CD14-positive monocyte (primary cell): ENCODE results near the gene MTCH1. TPM values are rescaled to one million over a fixed set of nuclear protein-coding genes. Genes with fewer than 3 reads are reported as not detected.

Experiments used
- DNase-seq, 3 donors: peaks; one replicate each; pipeline ENCODE4 v3.0.0-alpha.2; 2011 to 2022
- H2AFZ ChIP-seq: 2 replicates; pipeline ENCODE4 v1.6.0; 2012; ENCODE audit warnings: mild to moderate bottlenecking, low read depth, low read length, inconsistent platforms; ENCODE audit not compliant: insufficient read depth, poor library complexity, severe bottlenecking
- H3K27ac ChIP-seq, 2 donors: 1 replicate in 1 of 2; 2 replicates in 1 of 2; pipeline ENCODE4 v1.5.1; 2012 to 2013; ENCODE audit warnings: low read length in 2 of 2, control low read depth in 1 of 2, inconsistent platforms in 1 of 2, low read depth in 1 of 2, mild to moderate bottlenecking in 1 of 2
- H3K27me3 ChIP-seq, 2 donors: one replicate each; pipeline versions ENCODE4 v1.6.0 to v1.6.1; 2011 to 2013; ENCODE audit warnings: low read length in 2 of 2; ENCODE audit not compliant: control insufficient read depth in 2 of 2, insufficient read depth in 2 of 2
- H3K36me3 ChIP-seq, 2 donors: replicated peaks in 1 of 2; 1 replicate in 1 of 2; 2 replicates in 1 of 2; pipeline versions ENCODE4 v1.5.1 to v1.6.1; 2012 to 2013; ENCODE audit warnings: low read length in 2 of 2, control low read depth in 1 of 2, inconsistent platforms in 1 of 2, mild to moderate bottlenecking in 1 of 2; ENCODE audit not compliant: insufficient read depth in 2 of 2, control insufficient read depth in 1 of 2
- H3K4me1 ChIP-seq, 2 donors: 1 replicate in 1 of 2; 2 replicates in 1 of 2; pipeline versions ENCODE4 v1.5.1 to v1.6.1; 2012 to 2013; ENCODE audit warnings: low read length in 2 of 2, control low read depth in 1 of 2, inconsistent platforms in 1 of 2, mild to moderate bottlenecking in 1 of 2, moderate library complexity in 1 of 2; ENCODE audit not compliant: insufficient read depth in 2 of 2, control insufficient read depth in 1 of 2
- H3K4me2 ChIP-seq: replicated peaks from 2 replicates; pipeline ENCODE3; 2012; ENCODE audit warnings: low read length, moderate library complexity, mild to moderate bottlenecking; ENCODE audit not compliant: poor library complexity, severe bottlenecking; ENCODE audit errors: extremely low read depth
- H3K4me3 ChIP-seq, 3 experiments: fragments of 200-600 bp in 1 of 3; sonication (generic) in 1 of 3; replicated peaks in 1 of 3; 1 replicate in 2 of 3; 2 replicates in 1 of 3; pipeline ENCODE4 v1.5.1; 2011 to 2013; ENCODE audit warnings: low read length in 3 of 3, mild to moderate bottlenecking in 3 of 3, control low read depth in 2 of 3, low read depth in 2 of 3, inconsistent platforms in 1 of 3, moderate library complexity in 1 of 3
- H3K79me2 ChIP-seq: 2 replicates; pipeline ENCODE4 v1.6.0; 2012; ENCODE audit warnings: mild to moderate bottlenecking, control low read depth, inconsistent platforms, low read length, moderate library complexity; ENCODE audit not compliant: insufficient read depth
- H3K9ac ChIP-seq: 2 replicates; pipeline ENCODE4 v1.6.0; 2017; ENCODE audit warnings: low read length, mild to moderate bottlenecking; ENCODE audit not compliant: insufficient read depth, poor library complexity, severe bottlenecking
- H3K9me3 ChIP-seq, 2 donors: replicated peaks in 1 of 2; 1 replicate in 1 of 2; 2 replicates in 1 of 2; pipeline versions ENCODE4 v1.5.1 to v1.6.1; 2012 to 2013; ENCODE audit warnings: low read length in 2 of 2, control low read depth in 1 of 2; ENCODE audit not compliant: control insufficient read depth in 1 of 2, insufficient read depth in 1 of 2
- H4K20me1 ChIP-seq: 2 replicates; pipeline ENCODE4 v1.6.0; 2012; ENCODE audit warnings: mild to moderate bottlenecking, low read length, control low read depth, moderate library complexity; ENCODE audit not compliant: insufficient read depth
- H3K27ac Mint-ChIP-seq, 7 donors: one replicate each; pipeline ENCODE4 v1.8.0; 2020; ENCODE audit warnings: mild to moderate bottlenecking in 7 of 7, mixed read lengths in 7 of 7, moderate library complexity in 6 of 7, inconsistent platforms in 2 of 7
- H3K27me3 Mint-ChIP-seq, 3 donors: one replicate each; pipeline ENCODE4 v1.8.0; 2021 to 2022; ENCODE audit warnings: low read depth in 3 of 3, mild to moderate bottlenecking in 3 of 3, mixed read lengths in 3 of 3, moderate library complexity in 3 of 3, inconsistent platforms in 1 of 3
- H3K36me3 Mint-ChIP-seq, 2 donors: one replicate each; pipeline ENCODE4 v1.8.0; 2020; ENCODE audit warnings: mixed read lengths in 2 of 2, inconsistent platforms in 1 of 2, mild to moderate bottlenecking in 1 of 2
- H3K4me1 Mint-ChIP-seq: one replicate; pipeline ENCODE4 v1.8.0; 2020; ENCODE audit warnings: mild to moderate bottlenecking, mixed read lengths
- H3K4me3 Mint-ChIP-seq, 2 donors: one replicate each; pipeline ENCODE4 v1.8.0; 2020; ENCODE audit warnings: mild to moderate bottlenecking in 2 of 2, mixed read lengths in 2 of 2, moderate library complexity in 1 of 2
- H3K9me3 Mint-ChIP-seq, 7 donors: one replicate each; pipeline ENCODE4 v1.8.0; 2020 to 2022; ENCODE audit warnings: mixed read lengths in 7 of 7, mild to moderate bottlenecking in 6 of 7, moderate library complexity in 6 of 7, inconsistent platforms in 2 of 7
- WGBS: methylation state at CpG from one replicate; pipeline ENCODE4 v1.1.5; 2013; ENCODE audit warnings: missing lambda C conversion rate; ENCODE audit not compliant: insufficient coverage; 5-methylcytosine and 5-hydroxymethylcytosine counted together
- intact Hi-C, 2 donors: fragments of 100-400 bp; cut with micrococcal nuclease; formaldehyde crosslinking; loops; one replicate each; pipeline versions ENCODE4 v1.15.0 to v1.15.1; 2023
- polyA plus RNA-seq, 3 donors: library from polyadenylated mRNA; depleted of rRNA in 1 of 3; unstranded in 2 of 3; stranded (reverse) in 1 of 3; fragments of 300-500 nt in 2 of 3; fragments of >200 nt in 1 of 3; fragmentation: Illumina TruSeq in 2 of 3; gene quantifications; 1 replicate in 2 of 3; 2 replicates in 1 of 3; pipeline ENCODE4 v1.2.3, GENCODE V29; 2012 to 2021
- TF ChIP-seq, protein P1 (sequence below): fragments of 200-600 bp; IDR thresholded peaks from one replicate; pipeline ENCODE4 v1.8.0; 2022; ENCODE audit warnings: antibody characterized with exemption, mild to moderate bottlenecking

The MTCH1 gene
- polyA plus RNA-seq, 3 donors, result 111 to 118 (median 111) TPM

DNA sequence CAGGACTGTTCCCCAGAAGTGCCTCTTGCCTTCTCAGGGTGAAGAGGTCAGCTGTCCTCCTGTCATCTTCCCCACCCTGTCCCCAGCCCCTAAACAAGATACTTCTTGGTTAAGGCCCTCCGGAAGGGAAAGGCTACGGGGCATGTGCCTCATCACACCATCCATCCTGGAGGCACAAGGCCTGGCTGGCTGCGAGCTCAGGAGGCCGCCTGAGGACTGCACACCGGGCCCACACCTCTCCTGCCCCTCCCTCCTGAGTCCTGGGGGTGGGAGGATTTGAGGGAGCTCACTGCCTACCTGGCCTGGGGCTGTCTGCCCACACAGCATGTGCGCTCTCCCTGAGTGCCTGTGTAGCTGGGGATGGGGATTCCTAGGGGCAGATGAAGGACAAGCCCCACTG is 21.6 kb downstream of the MTCH1 start:
- H3K27ac ChIP-seq, result no peak overlapping the region
- peaks cover 27 to 28% of the 10 kb centered on the region in 2 donors for H3K36me3 Mint-ChIP-seq
- no peak overlapping the region for H3K9ac ChIP-seq
- intact Hi-C loops, result loop anchor here (5.0 to 10.0 kb wide), 2 partner anchors 50 to 278 kb away; no protein-coding TSS in a partner anchor
- H3K9me3 ChIP-seq, result no peaks in the 10 kb centered on the region
- H3K27me3 ChIP-seq, result peaks cover 0 to 9% of the 10 kb centered on the region in 2 donors
- no peak overlapping the region for H3K4me3 Mint-ChIP-seq
- no peak for DNase-seq
- H2AFZ ChIP-seq, result peak overlapping the region; percentile 62
- peaks cover 25% of the 10 kb centered on the region in 2 donors for H3K36me3 ChIP-seq
- H3K4me1 ChIP-seq, result peaks cover 10 to 16% of the 10 kb centered on the region in 2 donors
- H3K4me3 ChIP-seq, result no peak overlapping the region
- 100% methylated on average over 1 of the region's 6 CpGs for WGBS
- peaks cover 11% of the 10 kb centered on the region for H4K20me1 ChIP-seq
- peak overlapping the region in 6 of 7 donors; percentile 71 to 94 (median 81) for H3K27ac Mint-ChIP-seq
- no peaks in the 10 kb centered on the region for H3K79me2 ChIP-seq
- peaks cover 18 to 19% (median 19%) of the 10 kb centered on the region in 3 donors for H3K27me3 Mint-ChIP-seq
- no peak overlapping the region for H3K4me2 ChIP-seq
- TF ChIP-seq, protein P1, sequence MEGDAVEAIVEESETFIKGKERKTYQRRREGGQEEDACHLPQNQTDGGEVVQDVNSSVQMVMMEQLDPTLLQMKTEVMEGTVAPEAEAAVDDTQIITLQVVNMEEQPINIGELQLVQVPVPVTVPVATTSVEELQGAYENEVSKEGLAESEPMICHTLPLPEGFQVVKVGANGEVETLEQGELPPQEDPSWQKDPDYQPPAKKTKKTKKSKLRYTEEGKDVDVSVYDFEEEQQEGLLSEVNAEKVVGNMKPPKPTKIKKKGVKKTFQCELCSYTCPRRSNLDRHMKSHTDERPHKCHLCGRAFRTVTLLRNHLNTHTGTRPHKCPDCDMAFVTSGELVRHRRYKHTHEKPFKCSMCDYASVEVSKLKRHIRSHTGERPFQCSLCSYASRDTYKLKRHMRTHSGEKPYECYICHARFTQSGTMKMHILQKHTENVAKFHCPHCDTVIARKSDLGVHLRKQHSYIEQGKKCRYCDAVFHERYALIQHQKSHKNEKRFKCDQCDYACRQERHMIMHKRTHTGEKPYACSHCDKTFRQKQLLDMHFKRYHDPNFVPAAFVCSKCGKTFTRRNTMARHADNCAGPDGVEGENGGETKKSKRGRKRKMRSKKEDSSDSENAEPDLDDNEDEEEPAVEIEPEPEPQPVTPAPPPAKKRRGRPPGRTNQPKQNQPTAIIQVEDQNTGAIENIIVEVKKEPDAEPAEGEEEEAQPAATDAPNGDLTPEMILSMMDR, result no peak
- peaks cover 22% of the 10 kb centered on the region for H3K4me1 Mint-ChIP-seq
- no peaks in the 10 kb centered on the region for H3K9me3 Mint-ChIP-seq

DNA sequence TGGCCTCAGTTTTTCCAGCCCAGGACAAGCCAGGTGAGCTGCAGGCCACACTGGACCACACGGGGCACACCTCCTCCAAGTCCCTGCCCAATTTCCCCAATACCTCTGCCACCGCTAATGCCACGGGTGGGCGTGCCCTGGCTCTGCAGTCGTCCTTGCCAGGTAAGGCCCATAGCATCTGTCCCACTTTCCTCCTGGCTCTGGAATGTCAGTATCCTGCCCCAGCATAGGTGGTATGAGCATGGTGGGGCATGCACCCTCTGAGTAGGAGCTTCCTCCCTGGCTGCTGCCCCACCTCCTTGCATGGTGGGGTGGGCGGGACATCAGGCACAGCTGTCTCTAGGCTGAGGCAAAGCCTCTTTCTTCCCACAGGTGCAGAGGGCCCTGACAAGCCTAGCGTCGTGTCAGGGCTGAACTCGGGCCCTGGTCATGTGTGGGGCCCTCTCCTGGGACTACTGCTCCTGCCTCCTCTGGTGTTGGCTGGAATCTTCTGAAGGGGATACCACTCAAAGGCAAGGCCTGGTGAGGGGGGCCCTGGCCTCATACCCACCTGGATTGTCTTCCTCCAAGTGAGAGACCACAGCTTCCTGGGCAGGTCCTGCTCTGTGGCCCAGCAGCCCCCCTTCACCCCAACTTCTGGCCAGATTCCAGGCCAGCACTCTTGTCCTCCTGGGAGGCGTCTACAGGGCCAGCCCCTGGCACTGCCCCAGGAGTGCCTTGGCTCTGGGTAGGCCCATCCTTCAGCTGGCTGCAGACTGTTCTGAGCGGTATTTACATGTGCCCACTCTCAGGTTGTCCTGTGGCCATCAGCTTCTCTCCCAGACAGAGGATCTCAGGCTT is 22.3 kb downstream of the MTCH1 start:
- Histone ChIP-seq H3K36me3 (peaks cover 18% of the 10 kb centered on the region in 2 donors), H3K9me3 (no peaks in the 10 kb centered on the region), H3K9ac (no peak overlapping the region), H3K4me2 (no peak overlapping the region), H3K27me3 (peaks cover 0 to 9% of the 10 kb centered on the region in 2 donors), H3K4me1 (peaks cover 10 to 16% of the 10 kb centered on the region in 2 donors), H4K20me1 (peaks cover 8% of the 10 kb centered on the region), H3K4me3 (no peak overlapping the region), H3K27ac (peak overlapping the region; percentile 24 to 51), H2AFZ (peak overlapping the region; percentile 62), H3K79me2 (no peaks in the 10 kb centered on the region)
- H3K36me3 Mint-ChIP-seq, result peaks cover 20 to 21% of the 10 kb centered on the region in 2 donors
- 33% methylated on average over 7 of the region's 11 CpGs for WGBS
- DNase-seq, result no peak
- H3K27me3 Mint-ChIP-seq, result peaks cover 18 to 19% (median 19%) of the 10 kb centered on the region in 3 donors
- H3K27ac Mint-ChIP-seq, result peak overlapping the region; percentile 32 to 94 (median 90)
- H3K9me3 Mint-ChIP-seq, result no peaks in the 10 kb centered on the region
- TF ChIP-seq, protein P1, result no peak
- intact Hi-C loops, result loop anchor here (5.0 to 10.0 kb wide), 2 partner anchors 51 to 279 kb away; no protein-coding TSS in a partner anchor
- peaks cover 22% of the 10 kb centered on the region for H3K4me1 Mint-ChIP-seq
- peak overlapping the region in 1 of 2 donors; percentile 26 for H3K4me3 Mint-ChIP-seq
